Right renal cortex interstitium (tissue), 3 donors: ENCODE data around the gene CDSN. TPM values are rescaled to one million over a fixed set of nuclear protein-coding genes. Genes with fewer than 3 reads are reported as not detected.

ENCODE experiments used
- DNase-seq, 3 donors: peaks; one replicate each; pipeline ENCODE4 v3.0.0-alpha.2; 2013; ENCODE audit warnings: low read depth in 3 of 3, low spot score in 2 of 3
- polyA plus RNA-seq, 3 donors: library from polyadenylated mRNA; unstranded; fragments of 120-200 nt; gene quantifications; one replicate each; pipeline ENCODE4 v1.2.1, GENCODE V29; 2013; ENCODE audit not compliant: insufficient read length in 3 of 3

CDSN gene
- polyA plus RNA-seq, 3 donors: not detected

GRCh38 chr6:31145386-31145785, 25.1 kb upstream of the CDSN start:
- no peak for DNase-seq

GRCh38 chr6:31144970-31145340, 24.7 kb upstream of the CDSN start:
- no peak for DNase-seq

DNA sequence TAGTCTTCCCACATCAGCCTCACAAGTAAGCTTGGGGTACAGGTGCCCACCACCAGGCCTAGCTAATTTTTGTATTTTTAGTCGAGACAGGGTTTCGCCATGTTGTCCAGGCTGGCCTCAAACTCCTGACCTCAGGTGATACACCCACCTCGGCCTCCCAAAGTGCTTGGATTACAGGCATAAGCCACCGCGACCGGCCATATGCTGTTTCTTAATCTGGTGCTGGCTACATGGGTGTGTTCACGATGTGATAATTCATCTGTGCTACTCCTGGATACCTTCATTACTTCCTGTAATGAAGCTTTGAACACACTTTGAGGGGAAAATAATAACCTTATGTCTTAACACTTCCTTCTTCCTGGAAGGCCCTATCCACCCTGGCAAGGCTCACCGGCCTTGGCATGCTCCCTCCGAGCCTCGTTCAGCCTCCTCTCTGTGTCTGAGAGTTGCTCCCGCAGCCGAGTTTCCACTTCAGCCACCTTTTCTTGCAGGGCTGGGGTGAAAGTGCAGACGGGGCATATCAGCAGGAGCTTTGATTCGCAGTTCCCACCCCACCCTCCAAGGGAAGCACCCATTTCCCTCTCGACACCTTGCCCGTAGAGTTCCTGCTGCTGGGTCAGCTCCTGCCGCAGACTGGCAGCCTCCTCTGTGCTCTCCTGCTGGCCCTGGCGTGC, 24.2 kb upstream of the CDSN start:
- no peak for DNase-seq

DNA sequence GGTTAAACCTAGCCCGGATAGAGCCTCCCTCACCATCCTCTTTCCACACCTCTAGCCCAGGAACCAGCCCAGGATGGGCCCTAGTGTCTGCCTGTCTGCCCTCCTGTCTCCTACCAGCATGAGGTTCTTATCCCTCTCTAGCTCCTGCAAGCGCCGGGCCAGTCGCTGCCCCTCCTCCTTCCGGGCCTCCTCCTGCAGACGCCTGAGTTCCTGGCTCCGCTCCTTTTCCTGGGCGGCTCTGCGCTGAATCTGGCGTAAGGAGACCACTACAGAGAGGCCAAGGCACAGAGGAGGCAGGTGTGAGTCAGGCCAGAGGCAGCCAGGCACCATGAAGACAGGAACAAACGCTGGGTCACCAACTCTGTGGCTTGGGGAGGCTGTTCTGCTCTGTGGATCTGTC, 22.9 kb upstream of the CDSN start:
- no peak for DNase-seq

GRCh38 chr6:31142361-31142761, 22.1 kb upstream of the CDSN start:
- no peak for DNase-seq

DNA sequence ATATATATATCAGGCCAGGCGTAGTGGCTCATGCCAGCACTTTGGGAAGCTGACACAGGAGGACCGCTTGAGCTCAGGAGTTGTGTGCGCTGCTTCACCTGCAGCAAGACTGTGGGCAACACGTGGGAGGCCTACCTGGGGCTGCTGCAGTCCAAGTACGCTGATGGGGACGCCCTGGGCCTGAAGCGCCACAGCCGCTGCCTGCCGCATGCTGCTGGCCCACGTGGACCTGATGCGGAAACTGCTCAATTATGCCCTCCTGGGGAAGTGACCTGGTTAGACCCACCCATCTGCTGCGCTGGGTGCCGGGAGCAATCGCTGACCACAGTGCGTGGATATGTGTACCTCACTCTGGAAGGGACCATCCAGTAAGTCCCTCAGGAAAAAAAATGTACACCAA, 20.4 kb upstream of the CDSN start:
- no peak for DNase-seq

DNA sequence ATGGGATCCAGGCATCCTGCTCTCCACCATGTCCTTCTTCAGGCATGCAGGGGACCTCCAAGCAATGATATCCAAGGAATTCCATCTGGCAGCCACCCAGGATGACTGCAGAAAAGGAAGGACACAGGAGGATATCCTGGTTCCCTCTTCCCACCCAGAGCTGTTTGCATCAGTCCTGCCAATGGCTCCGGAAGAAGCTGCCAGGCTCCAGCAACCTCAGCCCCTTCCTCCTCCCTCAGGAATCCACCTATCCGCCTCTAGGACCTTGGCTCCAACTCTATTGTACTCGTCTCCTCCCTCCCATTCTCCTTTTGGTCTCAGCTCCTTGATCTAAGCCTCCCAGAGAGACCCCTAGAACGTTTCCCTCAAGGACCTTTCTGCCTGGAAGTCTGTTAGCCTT, 19.4 kb upstream of the CDSN start:
- no peak for DNase-seq

GRCh38 chr6:31138982-31139381, 18.7 kb upstream of the CDSN start, which contains the start of gene PSORS1C2:
PSORS1C2 (minus strand) TSS chr6:31139066; CDS start chr6:31139026, 40 bp downstream.
- DNase-seq: no peak

DNA sequence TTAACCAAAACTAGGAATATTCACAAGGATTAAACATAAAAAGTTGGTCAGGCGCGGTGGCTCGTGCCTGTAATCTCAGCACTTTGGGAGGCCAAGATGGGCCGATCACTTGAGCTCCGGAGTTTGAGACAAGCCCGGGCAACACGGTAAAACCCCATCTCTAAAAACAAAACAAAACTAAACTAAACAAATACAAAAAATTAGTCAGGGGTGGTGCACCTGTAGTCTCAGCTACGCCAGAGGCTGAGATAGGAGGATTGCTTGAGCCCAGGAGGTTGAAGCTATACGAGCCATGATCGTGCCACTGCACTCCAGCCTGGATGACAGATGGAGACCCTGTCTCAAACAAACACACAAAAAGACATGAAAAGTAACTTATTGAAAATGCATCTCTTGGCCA, 15.5 kb upstream of the CDSN start:
- DNase-seq: no peak

DNA sequence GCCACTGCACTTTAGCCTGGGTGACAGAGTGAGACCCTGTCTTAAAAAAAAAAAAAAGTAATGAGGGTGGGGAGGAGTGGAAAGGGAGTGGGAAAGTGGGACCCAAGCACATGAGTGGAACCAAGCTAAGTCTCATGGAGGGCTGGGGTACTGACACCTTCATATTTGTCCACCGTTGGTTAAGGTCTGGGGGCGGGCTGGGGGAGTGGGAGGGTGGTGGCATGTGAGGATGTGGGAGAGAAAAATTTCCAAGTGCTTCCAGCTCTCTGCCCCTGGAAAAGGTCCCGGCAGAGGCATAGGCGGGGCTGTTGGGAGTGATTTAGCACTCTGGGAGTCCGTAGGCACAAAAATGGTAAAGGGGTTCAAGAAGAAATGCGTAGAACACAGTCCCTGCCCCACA, 12.6 kb upstream of the CDSN start:
- DNase-seq: no peak

GRCh38 chr6:31131595-31131994, 11.3 kb upstream of the CDSN start:
- DNase-seq: no peak

DNA sequence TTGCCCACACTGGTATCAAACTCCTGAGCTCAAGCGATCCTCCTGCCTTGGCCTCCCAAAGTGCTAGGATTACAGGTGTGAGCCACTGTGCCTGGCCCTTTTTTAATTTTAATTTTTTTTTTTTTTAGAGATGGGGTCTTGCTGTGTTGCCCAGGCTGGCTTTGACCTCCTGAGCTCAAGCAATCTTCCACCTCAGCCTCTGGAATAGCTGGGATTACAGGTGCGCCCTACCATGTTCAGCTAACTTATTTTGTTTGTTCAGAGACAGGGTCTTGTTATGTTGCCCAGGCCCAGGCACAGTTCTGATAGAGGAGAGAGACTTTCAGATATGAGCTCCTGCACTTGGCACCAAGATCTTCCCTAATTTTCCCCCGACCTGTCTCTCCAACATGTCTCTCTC, 10.5 kb upstream of the CDSN start:
- DNase-seq: no peak

DNA sequence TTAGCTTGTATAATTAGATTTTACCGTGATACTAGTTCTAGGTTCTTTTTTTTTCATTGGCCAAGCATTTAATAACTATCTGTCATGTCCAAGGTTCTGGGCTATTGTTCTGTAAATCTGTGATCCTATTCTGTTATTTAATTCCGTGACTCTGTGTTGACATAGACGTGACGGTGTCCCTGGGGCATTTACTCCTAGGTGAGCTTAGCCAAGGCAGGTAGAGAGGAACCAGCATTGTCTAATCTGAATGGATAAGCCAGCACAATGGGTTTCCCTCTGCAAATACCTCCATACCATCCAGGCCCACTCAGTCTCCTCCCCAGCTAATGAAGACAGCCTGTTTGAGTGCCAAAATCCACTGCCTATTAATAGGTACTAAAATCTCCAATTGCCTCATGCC, 8.9 kb upstream of the CDSN start:
- DNase-seq: no peak

DNA sequence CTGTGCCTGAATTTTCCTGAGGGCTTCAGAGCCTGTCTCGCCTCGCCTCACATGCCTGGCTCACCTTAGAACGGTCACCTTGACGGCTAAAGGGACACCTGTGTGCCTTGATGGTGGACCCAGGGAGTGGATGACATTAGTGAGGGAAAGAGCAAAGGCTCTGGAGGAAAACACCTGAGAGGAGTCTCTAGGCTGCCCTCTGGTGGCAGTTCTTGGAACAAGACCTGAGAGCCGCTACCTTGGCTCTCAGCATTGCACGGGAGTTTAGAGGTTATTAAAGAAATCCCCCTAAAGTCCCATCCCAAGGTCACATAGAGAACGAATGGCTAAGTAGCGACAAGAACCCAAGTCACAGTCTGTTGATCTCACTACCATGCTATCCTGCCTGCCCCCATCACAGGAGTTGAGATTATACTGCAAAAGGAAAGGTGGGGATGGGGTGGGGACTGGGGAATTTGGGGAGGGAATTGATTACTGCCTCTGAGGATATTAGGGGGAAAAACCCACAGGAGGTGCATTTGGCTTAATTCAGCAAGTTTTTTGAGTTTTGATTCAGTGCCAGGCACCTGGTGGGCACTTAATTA, 7.9 kb upstream of the CDSN start:
- peak in 2 of 3 donors; percentile 37 to 52 for DNase-seq

DNA sequence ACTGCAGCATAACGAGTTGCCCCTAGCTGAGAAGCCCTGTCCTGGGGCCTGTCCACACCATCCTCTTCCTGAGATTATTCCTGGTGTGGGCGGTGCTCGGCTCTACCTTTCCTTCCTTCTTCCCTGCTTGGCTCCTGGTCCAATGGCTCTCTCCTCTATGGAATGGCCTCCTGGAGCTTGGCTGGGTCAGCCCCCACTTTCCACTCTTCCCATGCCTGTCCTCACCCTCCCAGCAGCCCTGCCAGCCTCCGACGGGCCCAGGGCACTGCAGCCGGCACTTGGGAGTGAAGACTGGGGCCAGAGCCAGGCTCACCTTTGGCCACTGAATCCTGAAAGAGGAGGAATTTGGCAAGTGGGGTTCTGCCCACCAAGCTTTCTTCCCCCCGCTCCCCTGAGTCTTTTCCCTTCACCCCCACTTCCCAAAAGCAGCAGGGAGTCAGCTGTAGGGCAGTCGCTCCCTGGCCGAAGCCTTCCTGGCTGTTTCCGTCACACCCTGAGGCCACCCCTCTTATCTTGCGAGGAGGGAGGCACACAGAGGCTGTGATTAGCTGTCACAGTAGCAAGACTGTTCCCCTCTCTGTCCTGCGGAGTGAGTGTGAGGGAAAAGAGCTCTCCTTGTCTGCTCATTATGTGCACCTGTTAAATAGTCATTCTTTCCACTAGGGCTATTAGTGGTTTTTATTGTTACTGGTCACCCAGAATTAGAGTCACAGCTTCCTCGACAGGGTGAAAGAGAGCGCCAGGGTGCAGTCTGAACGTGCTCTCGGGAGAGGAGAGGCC, 6.3 kb upstream of the CDSN start:
- no peak for DNase-seq

GRCh38 chr6:31125586-31126363, 5.5 kb upstream of the CDSN start:
- no peak for DNase-seq

DNA sequence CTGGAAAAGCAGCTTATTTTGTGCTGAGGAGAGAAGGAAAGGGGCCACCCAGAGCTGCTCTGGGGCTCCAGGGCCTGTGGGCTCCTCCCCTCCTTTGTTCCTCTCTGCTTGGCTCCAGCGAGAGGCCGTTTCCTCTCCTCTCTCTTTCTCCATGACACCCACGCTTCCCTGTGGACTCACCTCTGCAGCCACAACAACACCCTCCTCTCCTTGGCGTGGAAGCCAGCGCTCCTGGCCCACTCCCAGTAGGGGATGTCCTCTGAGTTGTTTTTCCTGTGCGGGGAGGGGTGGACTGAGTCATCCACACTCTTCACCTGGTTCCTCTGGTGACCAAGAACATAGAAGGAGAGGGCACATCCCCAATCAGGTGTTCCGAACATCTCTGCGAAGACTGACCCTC, 4.9 kb upstream of the CDSN start:
- no peak for DNase-seq

- peak in 2 of 3 donors; percentile 34 to 77 for DNase-seq
These were observed 2.8 kb upstream of the CDSN start for GRCh38 chr6:31122791-31123706.

DNA sequence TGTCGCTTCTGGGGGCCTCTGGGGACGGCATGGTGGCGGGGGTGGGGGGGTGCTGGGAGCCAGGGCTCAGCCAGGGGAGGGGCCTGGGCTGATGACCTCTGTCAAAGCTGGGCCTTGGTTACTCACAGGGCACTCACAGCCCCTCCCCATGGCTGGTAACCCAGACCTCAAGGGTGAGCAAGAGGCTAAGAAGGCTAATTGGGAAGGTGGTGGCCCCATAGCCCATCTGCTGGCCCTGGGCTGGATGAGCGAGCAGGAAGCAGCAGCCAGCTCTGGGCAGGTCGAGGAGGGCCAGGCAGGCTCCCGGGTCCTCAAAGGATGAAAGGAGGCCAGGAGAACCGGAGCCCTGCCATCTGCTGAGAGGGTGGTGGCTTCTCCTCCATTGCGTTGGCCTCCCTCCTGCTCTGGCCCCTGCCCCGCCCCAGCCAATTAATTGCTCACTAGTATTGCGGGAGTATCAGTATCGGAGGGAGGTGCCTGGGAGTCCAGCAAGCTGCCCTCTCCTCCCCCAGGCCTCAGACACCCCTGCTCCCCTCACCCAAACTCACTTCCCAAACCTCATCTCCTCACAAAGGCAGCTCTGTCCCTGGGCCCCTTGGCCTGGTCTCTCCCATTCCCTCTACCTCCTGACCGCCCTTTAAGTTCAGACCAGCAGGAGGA, 1.0 kb upstream of the CDSN start:
- no peak for DNase-seq

GRCh38 chr6:31118178-31118577, 2.1 kb downstream of the CDSN start:
- no peak for DNase-seq
